Cardiac fibroblast (primary cell): ENCODE data around the gene MFRP.

Experiments
- DNase-seq, 2 donors: peaks; one replicate each; pipeline versions ENCODE4 v3.0.0 to v3.0.0-alpha.2; 2010; ENCODE audit warnings: low read depth in 2 of 2
- H3K4me3 ChIP-seq, 2 donors: replicated peaks in 1 of 2; 1 replicate in 1 of 2; 2 replicates in 1 of 2; pipeline ENCODE4 v1.5.1; 2011; ENCODE audit warnings: low read depth in 2 of 2, low read length in 2 of 2, mild to moderate bottlenecking in 2 of 2, moderate library complexity in 1 of 2
- TF ChIP-seq, protein P1 (sequence below): IDR thresholded peaks from one replicate; pipeline ENCODE4 v1.5.1; 2011; ENCODE audit warnings: low read depth, mild to moderate bottlenecking, low read length, inconsistent platforms

The MFRP gene

GRCh38 chr11:119345685-119346084 lies 820 bp downstream of the MFRP start:
- no peak overlapping the region for H3K4me3 ChIP-seq
- TF ChIP-seq, protein P1, sequence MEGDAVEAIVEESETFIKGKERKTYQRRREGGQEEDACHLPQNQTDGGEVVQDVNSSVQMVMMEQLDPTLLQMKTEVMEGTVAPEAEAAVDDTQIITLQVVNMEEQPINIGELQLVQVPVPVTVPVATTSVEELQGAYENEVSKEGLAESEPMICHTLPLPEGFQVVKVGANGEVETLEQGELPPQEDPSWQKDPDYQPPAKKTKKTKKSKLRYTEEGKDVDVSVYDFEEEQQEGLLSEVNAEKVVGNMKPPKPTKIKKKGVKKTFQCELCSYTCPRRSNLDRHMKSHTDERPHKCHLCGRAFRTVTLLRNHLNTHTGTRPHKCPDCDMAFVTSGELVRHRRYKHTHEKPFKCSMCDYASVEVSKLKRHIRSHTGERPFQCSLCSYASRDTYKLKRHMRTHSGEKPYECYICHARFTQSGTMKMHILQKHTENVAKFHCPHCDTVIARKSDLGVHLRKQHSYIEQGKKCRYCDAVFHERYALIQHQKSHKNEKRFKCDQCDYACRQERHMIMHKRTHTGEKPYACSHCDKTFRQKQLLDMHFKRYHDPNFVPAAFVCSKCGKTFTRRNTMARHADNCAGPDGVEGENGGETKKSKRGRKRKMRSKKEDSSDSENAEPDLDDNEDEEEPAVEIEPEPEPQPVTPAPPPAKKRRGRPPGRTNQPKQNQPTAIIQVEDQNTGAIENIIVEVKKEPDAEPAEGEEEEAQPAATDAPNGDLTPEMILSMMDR, result no peak
- no peak for DNase-seq

- H3K4me3 ChIP-seq, result no peak overlapping the region
- TF ChIP-seq, protein P1, result no peak
- DNase-seq, result no peak
Measured at GRCh38 chr11:119344291-119345010, 2.1 kb downstream of the MFRP start.

DNA sequence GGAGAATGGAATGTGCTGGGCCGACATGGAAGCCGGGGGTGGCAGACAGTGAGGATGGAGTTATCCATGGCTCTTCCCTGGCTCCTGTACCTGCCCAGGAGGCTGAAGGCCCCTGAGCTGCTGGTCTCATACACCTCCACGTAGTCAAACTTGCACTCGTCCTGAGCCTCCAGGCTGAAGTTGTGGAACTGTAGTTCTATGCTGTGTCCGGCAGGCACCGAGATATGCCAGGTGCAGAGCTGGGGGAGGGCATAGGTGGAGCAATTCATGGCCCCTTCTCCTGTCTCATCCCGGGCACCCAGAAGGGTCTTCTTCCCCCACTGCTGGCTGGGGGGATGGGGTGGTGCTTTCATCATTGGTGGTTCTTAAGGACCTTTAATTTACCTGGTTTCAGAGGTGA lies 2.8 kb downstream of the MFRP start:
- DNase-seq, result no peak
- no peak overlapping the region for H3K4me3 ChIP-seq
- TF ChIP-seq, protein P1, result no peak

GRCh38 chr11:119342362-119343130 lies 4.0 kb downstream of the MFRP start:
- DNase-seq, result no peak
- no peak overlapping the region for H3K4me3 ChIP-seq
- TF ChIP-seq, protein P1, result no peak

GRCh38 chr11:119342023-119342300 lies 4.5 kb downstream of the MFRP start:
- TF ChIP-seq, protein P1, result no peak
- H3K4me3 ChIP-seq, result no peak overlapping the region
- DNase-seq, result no peak

DNA sequence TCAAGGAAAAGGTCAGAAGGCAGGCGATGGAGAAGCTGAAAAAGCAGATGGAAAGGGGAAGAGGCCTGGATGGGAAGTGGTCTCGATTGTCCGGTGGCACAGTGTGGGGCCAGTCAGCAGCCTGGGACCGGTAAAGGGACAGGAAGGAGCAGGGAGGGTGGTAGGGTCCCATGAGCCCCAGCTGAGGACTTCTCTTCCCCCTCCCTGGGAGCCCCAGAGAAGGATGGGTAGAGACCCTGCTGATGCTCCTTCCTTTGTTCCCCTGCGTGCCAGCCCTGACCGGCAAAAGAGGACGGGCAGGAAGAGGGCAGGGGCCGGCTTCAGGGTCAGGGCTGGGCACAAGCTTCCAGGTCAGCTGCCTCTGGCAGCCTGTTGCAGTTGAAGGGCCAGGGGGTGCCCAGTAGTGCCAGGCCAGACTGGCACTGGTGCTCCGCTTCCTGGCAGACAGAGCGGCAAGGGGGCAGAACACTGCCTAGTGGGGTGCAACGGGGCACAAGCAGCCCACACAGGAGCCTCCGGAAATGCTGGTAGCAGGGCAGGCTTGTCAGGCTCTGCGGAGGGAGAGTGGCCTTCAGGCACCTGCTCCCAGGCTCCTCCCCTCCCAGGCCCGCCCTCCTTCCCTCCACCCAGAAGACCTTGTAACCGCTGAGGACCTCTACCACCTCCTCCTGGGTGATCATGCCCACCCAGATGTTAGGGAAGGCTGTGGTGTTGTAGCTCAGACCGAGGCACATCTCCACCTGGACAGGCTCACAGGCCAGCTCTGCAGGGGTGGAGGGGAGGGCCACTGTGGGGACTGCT lies 5.1 kb downstream of the MFRP start:
- TF ChIP-seq, protein P1, result no peak
- peak overlapping the region in 1 of 2 donors; percentile 64 for H3K4me3 ChIP-seq
- no peak for DNase-seq
